HepG2 (cell line): ENCODE results near the gene COBL. TPM values are rescaled to one million over a fixed set of nuclear protein-coding genes. Genes with fewer than 3 reads are reported as not detected.

ENCODE experiments used
- CEBPB ChIP-seq: IDR thresholded peaks from 2 replicates; pipeline ENCODE4 v1.6.1; 2011; ENCODE audit warnings: low read depth, low read length, improper control_type of control experiment, borderline replicate concordance
- CEBPG ChIP-seq: IDR thresholded peaks from 2 replicates; pipeline ENCODE4 v1.6.1; 2016
- ETV5 ChIP-seq: IDR thresholded peaks from 2 replicates; pipeline ENCODE4 v1.6.1; 2018; ENCODE audit warnings: missing biosample characterization, missing genetic modification reagents, inconsistent platforms, borderline replicate concordance
- IRF2 ChIP-seq: IDR thresholded peaks from 2 replicates; pipeline ENCODE4 v1.6.1; 2018; ENCODE audit warnings: missing genetic modification reagents, missing compliant biosample characterization
- JUNB ChIP-seq: sonication (generic); formaldehyde crosslinking; IDR thresholded peaks from 2 replicates; pipeline ENCODE4 v1.8.0; 2022; ENCODE audit warnings: missing genetic modification reagents, mild to moderate bottlenecking, borderline replicate concordance
- MLXIP ChIP-seq: sonication (generic); formaldehyde crosslinking; IDR thresholded peaks from 2 replicates; pipeline ENCODE4 v1.9.0; 2021; ENCODE audit warnings: missing genetic modification reagents, borderline replicate concordance
- NONO ChIP-seq, 2 experiments: fragments of 450-650 bp in 1 of 2; sonication (generic) in 1 of 2; formaldehyde crosslinking in 1 of 2; IDR thresholded peaks in 1 of 2; conservative IDR thresholded peaks in 1 of 2; 2 replicates each; pipeline versions ENCODE4 v1.6.1 to v1.8.0; 2017 to 2022; ENCODE audit warnings: mild to moderate bottlenecking in 1 of 2, missing genetic modification reagents in 1 of 2, moderate library complexity in 1 of 2
- PBX3 ChIP-seq: sonication (generic); formaldehyde crosslinking; IDR thresholded peaks from 2 replicates; pipeline ENCODE4 v1.8.1; 2023; ENCODE audit warnings: missing genetic modification reagents, inconsistent platforms, borderline replicate concordance
- ZEB1 ChIP-seq: IDR thresholded peaks from 2 replicates; pipeline ENCODE4 v1.6.1; 2012; ENCODE audit warnings: mild to moderate bottlenecking, low read depth, inconsistent platforms; ENCODE audit not compliant: insufficient replicate concordance
- ZNF530 ChIP-seq: sonication (generic); formaldehyde crosslinking; IDR thresholded peaks from 2 replicates; pipeline ENCODE4 v1.5.0; 2020; ENCODE audit warnings: low read depth, mild to moderate bottlenecking, missing genetic modification reagents
- ZNF607 ChIP-seq: sonication (generic); formaldehyde crosslinking; IDR thresholded peaks from 2 replicates; pipeline ENCODE4 v1.5.1; 2020; ENCODE audit warnings: missing genetic modification reagents, mild to moderate bottlenecking, borderline replicate concordance
- ZNF703 ChIP-seq: sonication (generic); formaldehyde crosslinking; IDR thresholded peaks from 2 replicates; pipeline ENCODE4 v1.5.1; 2020; ENCODE audit warnings: missing genetic modification reagents, mild to moderate bottlenecking, moderate library complexity, borderline replicate concordance
- ZNF773 ChIP-seq: sonication (generic); formaldehyde crosslinking; IDR thresholded peaks from 2 replicates; pipeline ENCODE4 v1.4.0; 2020; ENCODE audit warnings: missing genetic modification reagents, borderline replicate concordance
- ZNF879 ChIP-seq: sonication (generic); formaldehyde crosslinking; IDR thresholded peaks from 2 replicates; pipeline ENCODE4 v1.8.1; 2023; ENCODE audit warnings: missing genetic modification reagents
- polyA plus RNA-seq, 8 experiments: library from polyadenylated mRNA; depleted of rRNA in 3 of 8; stranded (reverse) in 7 of 8; unstranded in 1 of 8; fragments of >200 nt; fragmentation: Illumina TruSeq in 4 of 8; extraction: Trizol in 4 of 8; gene quantifications; 2 replicates each; pipeline versions ENCODE4 v1.2.1 to v1.2.3, GENCODE V29; 2011 to 2016; ENCODE audit warnings: low read depth in 4 of 8, missing spikeins in 1 of 8, mixed read lengths in 1 of 8; ENCODE audit not compliant: insufficient read depth in 1 of 8
- total RNA-seq, 5 experiments: library from RNA; depleted of rRNA; stranded (reverse); fragments of >200 nt; fragmentation: Illumina TruSeq; extraction: Trizol; gene quantifications; 2 replicates each; pipeline ENCODE4 v1.2.3, GENCODE V29; 2016; ENCODE audit warnings: low read depth in 1 of 5
- TF ChIP-seq, protein P1 (sequence below): sonication (generic); formaldehyde crosslinking; conservative IDR thresholded peaks from 2 replicates; pipeline ENCODE4 v1.8.1; 2023; ENCODE audit warnings: missing genetic modification reagents
- TF ChIP-seq, protein P2 (sequence below): sonication (generic); formaldehyde crosslinking; IDR thresholded peaks from 2 replicates; pipeline ENCODE4 v1.5.0; 2020; ENCODE audit warnings: mild to moderate bottlenecking, low read depth, missing genetic modification reagents, borderline replicate concordance
- TF ChIP-seq, protein P3 (sequence below): sonication (generic); formaldehyde crosslinking; IDR thresholded peaks from 2 replicates; pipeline ENCODE4 v1.4.0; 2020; ENCODE audit warnings: mild to moderate bottlenecking, missing genetic modification reagents, borderline replicate concordance

The COBL gene
- total and polyA plus RNA-seq, 2 of the 13 experiments (the other 11 are each of a cell fraction or from before 2014, with no cell fraction given) = 3.8 to 4.9 TPM

- TF ChIP-seq, protein P1, sequence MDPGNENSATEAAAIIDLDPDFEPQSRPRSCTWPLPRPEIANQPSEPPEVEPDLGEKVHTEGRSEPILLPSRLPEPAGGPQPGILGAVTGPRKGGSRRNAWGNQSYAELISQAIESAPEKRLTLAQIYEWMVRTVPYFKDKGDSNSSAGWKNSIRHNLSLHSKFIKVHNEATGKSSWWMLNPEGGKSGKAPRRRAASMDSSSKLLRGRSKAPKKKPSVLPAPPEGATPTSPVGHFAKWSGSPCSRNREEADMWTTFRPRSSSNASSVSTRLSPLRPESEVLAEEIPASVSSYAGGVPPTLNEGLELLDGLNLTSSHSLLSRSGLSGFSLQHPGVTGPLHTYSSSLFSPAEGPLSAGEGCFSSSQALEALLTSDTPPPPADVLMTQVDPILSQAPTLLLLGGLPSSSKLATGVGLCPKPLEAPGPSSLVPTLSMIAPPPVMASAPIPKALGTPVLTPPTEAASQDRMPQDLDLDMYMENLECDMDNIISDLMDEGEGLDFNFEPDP = no peak
- TF ChIP-seq CEBPB = no peak
- TF ChIP-seq IRF2 (CRISPR knock-in tag) = no peak
- TF ChIP-seq ZNF773 = no peak
- 0 out of 2 replicates have a peak, but pooled peaks have one; percentile 31 for TF ChIP-seq CEBPG (CRISPR knock-in tag)
- TF ChIP-seq ZNF607 (CRISPR knock-in tag) = no peak
- TF ChIP-seq NONO (IDR thresholded peaks at IDR 0.05) = no peak
- TF ChIP-seq NONO (CRISPR knock-in tag; conservative IDR thresholded peaks at IDR 0.05) = no peak
- no peak for TF ChIP-seq ZNF530
- TF ChIP-seq, protein P2, sequence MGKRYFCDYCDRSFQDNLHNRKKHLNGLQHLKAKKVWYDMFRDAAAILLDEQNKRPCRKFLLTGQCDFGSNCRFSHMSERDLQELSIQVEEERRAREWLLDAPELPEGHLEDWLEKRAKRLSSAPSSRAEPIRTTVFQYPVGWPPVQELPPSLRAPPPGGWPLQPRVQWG (CRISPR knock-in tag) = no peak
- no peak for TF ChIP-seq ZNF879 (CRISPR knock-in tag)
- no peak; the same call in 1 of the 2 replicates for TF ChIP-seq ETV5 (CRISPR knock-in tag)
- TF ChIP-seq MLXIP (CRISPR knock-in tag) = no peak
- no peak for TF ChIP-seq JUNB (CRISPR knock-in tag)
- no peak for TF ChIP-seq PBX3 (CRISPR knock-in tag)
- TF ChIP-seq, protein P3, sequence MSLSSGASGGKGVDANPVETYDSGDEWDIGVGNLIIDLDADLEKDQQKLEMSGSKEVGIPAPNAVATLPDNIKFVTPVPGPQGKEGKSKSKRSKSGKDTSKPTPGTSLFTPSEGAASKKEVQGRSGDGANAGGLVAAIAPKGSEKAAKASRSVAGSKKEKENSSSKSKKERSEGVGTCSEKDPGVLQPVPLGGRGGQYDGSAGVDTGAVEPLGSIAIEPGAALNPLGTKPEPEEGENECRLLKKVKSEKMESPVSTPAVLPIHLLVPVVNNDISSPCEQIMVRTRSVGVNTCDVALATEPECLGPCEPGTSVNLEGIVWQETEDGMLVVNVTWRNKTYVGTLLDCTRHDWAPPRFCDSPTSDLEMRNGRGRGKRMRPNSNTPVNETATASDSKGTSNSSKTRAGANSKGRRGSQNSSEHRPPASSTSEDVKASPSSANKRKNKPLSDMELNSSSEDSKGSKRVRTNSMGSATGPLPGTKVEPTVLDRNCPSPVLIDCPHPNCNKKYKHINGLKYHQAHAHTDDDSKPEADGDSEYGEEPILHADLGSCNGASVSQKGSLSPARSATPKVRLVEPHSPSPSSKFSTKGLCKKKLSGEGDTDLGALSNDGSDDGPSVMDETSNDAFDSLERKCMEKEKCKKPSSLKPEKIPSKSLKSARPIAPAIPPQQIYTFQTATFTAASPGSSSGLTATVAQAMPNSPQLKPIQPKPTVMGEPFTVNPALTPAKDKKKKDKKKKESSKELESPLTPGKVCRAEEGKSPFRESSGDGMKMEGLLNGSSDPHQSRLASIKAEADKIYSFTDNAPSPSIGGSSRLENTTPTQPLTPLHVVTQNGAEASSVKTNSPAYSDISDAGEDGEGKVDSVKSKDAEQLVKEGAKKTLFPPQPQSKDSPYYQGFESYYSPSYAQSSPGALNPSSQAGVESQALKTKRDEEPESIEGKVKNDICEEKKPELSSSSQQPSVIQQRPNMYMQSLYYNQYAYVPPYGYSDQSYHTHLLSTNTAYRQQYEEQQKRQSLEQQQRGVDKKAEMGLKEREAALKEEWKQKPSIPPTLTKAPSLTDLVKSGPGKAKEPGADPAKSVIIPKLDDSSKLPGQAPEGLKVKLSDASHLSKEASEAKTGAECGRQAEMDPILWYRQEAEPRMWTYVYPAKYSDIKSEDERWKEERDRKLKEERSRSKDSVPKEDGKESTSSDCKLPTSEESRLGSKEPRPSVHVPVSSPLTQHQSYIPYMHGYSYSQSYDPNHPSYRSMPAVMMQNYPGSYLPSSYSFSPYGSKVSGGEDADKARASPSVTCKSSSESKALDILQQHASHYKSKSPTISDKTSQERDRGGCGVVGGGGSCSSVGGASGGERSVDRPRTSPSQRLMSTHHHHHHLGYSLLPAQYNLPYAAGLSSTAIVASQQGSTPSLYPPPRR = no peak
- TF ChIP-seq ZNF703 (CRISPR knock-in tag) = no peak
- TF ChIP-seq ZEB1 = peak; percentile 67
Measured at GRCh38 chr7:51265066-51265907, 51.3 kb downstream of the COBL start (continued).
